GM12875 (cell line): ENCODE measurements around the gene RASGRP4.
A peak's percentile ranks its signal among the peaks of the same experiment; 100 is the strongest.

Experiments used
- H3K4me3 ChIP-seq: one replicate; pipeline ENCODE4 v1.5.1; 2011; ENCODE audit warnings: low read depth, low read length, control low read depth
- TF ChIP-seq, protein P1 (sequence below): IDR thresholded peaks from 2 replicates; pipeline ENCODE4 v1.5.1; 2011; ENCODE audit warnings: low read depth, mild to moderate bottlenecking, control low read depth, inconsistent platforms, low read length, moderate library complexity, borderline replicate concordance; ENCODE audit not compliant: insufficient read depth

RASGRP4 gene

DNA sequence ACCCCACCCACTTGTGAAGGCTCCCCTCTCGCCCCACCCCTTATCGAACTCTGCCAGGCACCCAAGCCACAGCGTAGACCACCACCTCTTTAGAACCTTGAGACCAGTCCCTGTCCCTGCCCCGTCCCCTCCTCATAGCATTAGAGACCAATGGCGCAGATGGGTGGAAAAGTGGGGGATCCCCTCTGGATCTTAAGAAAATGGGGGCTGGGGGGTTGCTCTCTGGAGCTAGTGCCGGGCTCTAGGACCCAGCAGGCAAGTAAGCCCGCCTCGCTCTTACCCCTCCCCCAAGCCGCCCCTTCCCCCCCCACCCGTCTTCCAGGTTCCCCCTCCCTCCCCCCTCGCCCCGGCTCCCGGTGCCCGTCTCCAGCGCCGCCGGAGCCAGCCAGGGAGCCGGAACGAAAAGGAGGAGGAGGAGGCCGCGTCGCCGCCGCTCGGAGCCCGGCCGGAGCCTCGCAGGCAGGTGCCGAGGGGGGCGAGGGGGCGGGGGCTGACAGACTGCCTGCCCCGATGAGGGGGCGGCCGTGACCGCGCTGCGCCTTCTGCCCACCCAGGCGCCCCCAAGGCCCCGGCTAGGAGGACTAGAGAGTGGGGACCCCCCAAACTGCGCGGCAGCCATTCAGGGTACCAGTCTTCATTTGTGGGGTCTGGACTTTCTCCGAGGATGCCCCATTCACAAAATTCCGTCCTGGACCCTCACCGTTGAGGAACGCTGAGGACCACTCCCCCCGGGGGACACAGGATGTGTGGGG, 37.5 kb downstream of the RASGRP4 start, which contains the start of gene SPRED3:
SPRED3 (plus strand) TSS at position 349 of the 752 bp plus-strand sequence. CDS start 1,606 bp downstream, outside the sequence.
- peak within 1 kb of the TSS; percentile 17 for H3K4me3 ChIP-seq
- TF ChIP-seq, protein P1, sequence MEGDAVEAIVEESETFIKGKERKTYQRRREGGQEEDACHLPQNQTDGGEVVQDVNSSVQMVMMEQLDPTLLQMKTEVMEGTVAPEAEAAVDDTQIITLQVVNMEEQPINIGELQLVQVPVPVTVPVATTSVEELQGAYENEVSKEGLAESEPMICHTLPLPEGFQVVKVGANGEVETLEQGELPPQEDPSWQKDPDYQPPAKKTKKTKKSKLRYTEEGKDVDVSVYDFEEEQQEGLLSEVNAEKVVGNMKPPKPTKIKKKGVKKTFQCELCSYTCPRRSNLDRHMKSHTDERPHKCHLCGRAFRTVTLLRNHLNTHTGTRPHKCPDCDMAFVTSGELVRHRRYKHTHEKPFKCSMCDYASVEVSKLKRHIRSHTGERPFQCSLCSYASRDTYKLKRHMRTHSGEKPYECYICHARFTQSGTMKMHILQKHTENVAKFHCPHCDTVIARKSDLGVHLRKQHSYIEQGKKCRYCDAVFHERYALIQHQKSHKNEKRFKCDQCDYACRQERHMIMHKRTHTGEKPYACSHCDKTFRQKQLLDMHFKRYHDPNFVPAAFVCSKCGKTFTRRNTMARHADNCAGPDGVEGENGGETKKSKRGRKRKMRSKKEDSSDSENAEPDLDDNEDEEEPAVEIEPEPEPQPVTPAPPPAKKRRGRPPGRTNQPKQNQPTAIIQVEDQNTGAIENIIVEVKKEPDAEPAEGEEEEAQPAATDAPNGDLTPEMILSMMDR = no peak

DNA sequence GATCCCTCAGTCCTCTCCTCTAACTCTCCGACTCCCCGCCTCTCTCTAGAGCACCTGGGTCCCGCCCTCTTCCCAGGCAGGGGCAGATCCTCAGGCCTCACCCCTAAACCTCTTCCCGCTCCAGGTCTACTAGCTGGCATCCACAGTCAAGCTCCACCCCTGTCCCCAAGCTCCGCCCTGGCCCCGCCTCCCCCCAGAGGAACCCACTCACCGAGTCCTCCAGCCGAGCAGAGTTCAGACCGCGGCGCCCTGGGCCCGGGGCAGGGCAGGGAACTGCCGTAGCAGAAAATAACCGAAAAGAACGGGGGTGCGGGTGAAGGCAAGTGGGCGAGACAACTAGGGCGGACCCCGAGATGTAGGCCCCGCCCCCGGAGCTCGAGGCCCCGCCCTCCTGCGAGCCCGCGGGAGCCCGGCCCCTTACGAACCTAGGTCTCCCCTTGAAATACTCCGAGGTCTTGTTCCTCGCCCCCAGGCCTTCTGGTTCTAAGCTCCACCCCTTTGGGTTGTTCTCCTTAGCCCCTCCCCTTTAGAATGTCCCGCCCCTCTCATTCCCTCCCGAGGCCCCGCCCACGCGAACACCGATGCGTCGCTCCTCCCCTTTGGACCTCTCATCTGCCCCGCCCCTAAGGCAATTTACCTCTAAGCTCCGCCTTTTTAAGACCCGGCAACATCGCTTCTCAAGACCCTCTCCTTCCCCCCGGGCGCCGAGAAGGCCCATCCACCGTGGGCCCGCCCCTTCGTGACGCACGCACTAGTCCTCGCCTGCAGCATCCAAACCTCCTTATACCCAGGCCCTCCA, 38.3 kb downstream of the RASGRP4 start, which contains the start of gene GGN:
GGN (minus strand) TSS at position 485 of the 799 bp plus-strand sequence. CDS start 773 bp downstream, outside the sequence.
- peak within 1 kb of the TSS; percentile 17 for H3K4me3 ChIP-seq
- TF ChIP-seq, protein P1 = no peak

DNA sequence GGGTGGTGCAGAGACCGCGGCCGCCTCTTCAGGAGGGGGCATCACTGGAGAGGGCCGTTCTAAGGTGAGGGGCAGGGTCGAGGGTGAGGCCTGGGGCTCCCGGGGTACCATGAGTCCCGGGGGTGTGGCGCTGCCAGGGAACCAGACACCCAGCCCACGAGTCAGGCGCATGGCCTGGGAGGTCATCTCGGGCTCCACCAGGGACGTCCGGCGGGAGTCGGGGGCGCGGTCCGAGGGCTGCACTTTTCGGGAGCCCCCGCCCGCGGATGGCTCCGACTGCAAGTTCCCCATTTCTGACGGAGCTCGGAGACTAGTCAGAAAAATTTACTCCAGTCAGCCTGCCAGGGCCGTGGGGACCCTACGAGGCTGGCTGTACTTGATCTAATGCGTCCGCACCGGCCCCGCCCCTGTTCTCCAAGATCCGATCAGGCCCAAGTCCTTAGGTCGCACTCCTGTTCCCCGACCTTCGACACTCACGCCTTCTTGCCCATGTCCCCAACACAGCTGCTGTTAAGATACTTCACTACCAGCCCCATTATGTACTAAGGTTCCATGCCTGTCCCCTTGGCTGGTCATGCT, 39.0 kb downstream of the RASGRP4 start:
- no peak overlapping the region for H3K4me3 ChIP-seq
- TF ChIP-seq, protein P1 = no peak

DNA sequence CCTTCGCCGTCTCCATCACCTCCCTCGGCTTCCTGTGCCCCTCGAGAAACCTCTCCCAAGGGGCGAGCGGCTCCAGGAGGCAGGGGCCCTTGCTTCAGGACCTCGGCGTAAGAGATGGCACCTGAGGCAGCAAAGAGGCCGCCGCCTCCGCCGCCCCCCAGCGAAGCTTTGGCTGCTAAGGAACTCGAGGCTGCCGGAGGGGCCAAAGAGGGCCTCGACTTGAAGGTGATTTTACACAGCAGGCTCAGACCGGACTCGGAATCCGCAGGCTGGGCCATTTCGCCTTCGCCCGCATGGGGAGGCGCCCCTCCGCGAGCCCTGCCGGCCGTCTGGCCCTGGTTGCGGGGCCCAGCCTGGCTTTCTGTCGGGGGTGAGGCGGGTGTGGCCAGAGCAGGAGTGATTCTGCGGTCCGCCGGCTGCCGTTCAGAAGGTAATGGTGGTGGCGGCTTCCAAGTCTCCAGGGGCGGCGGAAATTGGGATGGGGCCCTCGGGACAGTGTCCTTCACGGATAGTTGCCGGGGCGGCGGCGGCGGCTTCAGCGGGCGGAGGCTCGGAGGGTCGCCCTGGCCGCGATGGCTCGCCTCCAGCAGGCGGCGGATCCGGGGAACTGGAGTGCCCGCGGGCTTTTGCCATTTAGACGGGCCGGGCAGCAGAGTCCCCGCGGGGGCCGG, 39.6 kb downstream of the RASGRP4 start:
- TF ChIP-seq, protein P1 = no peak

DNA sequence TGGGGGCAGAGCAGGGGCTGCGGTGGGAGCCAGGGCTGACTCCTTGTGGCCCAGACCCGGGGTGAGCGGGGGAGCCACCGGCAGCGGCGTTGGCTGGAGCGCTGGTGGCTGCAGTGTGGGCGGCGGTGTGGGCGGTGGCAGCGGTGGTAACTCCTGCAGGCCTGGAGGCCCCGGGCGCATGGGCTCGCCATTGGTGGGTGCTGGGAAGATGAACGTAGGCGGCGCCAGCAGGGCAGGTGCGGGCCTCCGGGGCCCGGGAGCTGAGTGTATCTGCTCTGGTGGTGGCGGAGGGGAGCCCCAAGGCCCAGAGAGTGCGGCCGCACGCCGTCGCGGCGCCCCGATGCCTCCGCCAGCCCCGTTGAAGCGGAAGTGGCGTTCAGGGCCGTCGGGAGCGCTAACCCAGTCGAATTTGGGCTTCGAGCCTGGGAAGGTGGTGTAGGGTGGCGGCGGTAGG, 40.2 kb downstream of the RASGRP4 start:
- TF ChIP-seq, protein P1 = no peak
- no peak overlapping the region for H3K4me3 ChIP-seq

More for the DNA sequence above, 39.6 kb downstream of the RASGRP4 start:
- H3K4me3 ChIP-seq = no peak overlapping the region

- TF ChIP-seq, protein P1 = no peak
- H3K4me3 ChIP-seq = no peak overlapping the region
Measured at GRCh38 chr19:38385057-38385803, 40.8 kb downstream of the RASGRP4 start.
